GM08714 (cell line): ENCODE results near the gene CROCC2.

Source experiments
- H3K4me3 ChIP-seq: fragments of 200-500 bp; sonication (Bioruptor generic); 2 replicates; pipeline ENCODE4 v1.5.1; 2014; ENCODE audit warnings: mild to moderate bottlenecking, low read length, inconsistent platforms
- ZNF274 ChIP-seq: IDR thresholded peaks from 2 replicates; pipeline ENCODE4 v1.6.1; 2012; ENCODE audit warnings: mild to moderate bottlenecking, low read depth, low read length

The CROCC2 gene

DNA sequence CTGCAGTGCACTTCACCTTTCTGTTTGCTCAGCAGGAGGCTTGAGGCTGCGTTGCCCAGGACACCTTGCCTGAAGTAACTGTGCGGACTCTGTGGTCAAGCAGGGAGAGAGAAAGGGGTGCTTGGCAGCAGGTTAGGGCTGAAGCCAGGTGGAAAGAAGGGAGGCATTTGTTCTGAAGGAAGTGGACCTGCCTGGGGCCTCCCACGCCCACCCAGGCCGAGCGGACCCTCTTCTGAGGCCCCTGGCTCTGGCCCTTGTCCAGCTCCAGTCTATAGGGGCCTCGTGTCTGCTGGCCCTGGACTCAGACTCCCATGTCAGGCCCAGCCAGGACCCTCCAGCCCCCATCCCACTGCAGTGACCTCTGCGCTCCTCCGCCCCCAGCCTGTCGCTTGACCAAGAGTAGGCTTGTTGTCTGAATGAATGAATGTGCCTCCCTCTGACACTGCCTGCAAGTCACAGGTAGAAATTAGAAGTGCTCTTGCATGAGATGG, 94.7 kb downstream of the CROCC2 start:
- no peak overlapping the region for H3K4me3 ChIP-seq
- TF ChIP-seq ZNF274, result no peak

DNA sequence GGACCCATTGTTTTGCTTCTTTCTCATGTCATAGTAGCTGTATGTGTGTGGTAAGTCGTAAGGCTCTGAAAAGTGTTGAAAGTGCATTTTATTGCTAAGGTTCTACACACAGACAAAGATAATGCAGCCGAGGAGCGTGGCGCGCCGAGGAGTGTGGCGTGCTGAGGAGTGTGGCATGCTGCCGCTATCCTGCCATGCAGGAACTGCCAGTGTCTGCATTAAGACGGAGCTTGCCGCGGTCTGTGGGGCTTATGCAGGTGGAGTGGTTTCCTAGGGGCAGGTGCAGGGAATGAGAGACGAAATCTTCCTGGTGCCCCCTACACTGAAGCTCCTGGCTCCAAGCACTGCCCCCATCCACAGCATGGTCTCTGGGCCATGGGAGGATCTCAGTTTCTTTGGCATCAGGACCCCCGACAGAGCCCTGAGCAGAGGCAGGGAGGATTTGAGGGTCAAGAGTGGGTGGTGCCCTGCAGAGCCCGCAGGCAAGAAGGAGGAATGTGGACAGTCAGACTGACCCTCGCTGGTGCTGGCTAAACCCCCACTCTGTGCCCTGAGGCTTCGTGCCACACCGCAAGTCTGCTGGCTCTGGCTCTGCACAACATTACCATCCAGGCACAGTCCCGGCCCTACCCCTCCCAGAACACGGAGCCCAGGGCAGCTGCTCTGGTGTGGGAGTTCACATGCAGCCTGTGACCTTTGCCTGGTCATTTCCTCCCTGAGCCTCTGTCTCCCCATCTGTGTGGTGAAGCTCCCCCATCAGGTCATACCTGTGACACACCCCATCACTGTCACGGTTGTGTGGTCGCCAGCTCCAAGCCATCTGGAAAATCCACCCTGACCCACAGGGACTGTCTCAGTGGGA, 95.5 kb downstream of the CROCC2 start:
- no peak overlapping the region for H3K4me3 ChIP-seq
- no peak for TF ChIP-seq ZNF274

DNA sequence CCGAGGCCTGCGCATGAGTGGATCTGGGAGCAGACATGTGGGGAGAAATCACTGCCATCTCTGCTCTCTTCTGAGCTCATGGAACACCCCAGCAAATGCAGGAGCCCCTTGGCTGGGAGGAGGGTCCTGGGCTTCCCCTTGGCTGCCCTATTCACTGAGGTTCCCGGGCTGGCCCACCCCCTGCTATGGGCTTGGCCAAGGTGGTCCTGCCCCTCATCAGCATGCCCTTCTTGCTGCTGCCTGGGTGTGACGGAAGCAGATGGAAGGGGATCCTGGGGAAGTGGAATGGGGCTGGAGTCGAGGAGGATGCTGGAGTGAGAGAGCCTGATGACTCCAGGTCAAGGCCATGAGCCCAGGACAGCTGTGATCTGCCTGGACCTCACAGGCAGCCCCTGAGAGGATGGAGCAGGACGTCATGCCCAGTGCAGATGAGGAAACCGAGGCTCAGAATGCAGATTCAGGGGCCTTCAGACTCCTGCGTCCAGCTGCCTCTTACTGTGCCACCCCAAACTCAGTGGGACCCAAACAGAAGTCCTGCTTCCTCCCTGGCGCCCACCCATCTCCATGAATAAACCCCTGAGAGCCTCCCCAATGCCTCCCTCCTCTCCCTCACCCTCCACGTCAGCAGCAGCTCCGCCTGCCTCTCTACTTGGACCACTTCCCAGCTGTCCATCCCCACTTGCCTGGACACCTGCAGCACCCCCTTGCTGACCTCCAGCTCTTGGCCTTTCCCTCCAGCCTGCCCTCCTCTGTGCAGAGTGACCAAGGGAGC, 96.3 kb downstream of the CROCC2 start:
- no peak overlapping the region for H3K4me3 ChIP-seq
- TF ChIP-seq ZNF274, result no peak

DNA sequence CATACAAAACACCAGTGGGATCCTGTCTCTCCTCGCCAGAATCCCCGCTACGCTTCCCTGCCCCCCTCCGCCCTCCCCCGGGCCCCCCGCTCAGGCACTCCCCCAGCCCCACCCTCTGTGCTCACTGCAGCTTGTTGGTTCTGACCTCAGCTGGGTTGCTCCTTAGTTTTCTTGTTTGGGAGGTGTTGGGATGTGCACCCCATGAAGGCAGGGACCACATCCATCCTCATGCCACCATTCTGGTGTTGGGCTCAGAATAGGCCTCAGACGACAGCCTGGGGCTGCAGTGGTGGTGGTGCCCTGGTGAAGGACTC, 96.9 kb downstream of the CROCC2 start:
- TF ChIP-seq ZNF274, result no peak
- H3K4me3 ChIP-seq, result no peak overlapping the region

DNA sequence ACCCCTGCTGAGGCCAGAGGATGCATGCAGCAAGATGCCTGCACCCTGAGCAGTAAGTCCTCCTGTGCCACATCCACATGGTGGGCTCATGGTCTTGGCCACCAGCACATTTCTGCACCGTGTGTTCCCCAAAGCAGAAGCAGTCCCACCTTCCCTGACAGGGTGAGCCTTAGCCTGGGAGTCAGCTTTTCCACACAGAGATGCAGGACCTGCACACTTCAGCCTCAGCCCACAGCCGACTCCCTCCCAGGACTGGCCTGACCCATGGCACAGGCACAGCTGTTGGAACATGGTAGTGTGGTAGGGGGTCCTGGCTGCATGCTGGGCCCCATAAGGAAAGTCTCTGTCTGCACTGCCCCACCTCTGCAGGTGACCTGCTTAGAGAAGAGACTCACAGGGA, 97.2 kb downstream of the CROCC2 start:
- TF ChIP-seq ZNF274, result no peak
- no peak overlapping the region for H3K4me3 ChIP-seq

DNA sequence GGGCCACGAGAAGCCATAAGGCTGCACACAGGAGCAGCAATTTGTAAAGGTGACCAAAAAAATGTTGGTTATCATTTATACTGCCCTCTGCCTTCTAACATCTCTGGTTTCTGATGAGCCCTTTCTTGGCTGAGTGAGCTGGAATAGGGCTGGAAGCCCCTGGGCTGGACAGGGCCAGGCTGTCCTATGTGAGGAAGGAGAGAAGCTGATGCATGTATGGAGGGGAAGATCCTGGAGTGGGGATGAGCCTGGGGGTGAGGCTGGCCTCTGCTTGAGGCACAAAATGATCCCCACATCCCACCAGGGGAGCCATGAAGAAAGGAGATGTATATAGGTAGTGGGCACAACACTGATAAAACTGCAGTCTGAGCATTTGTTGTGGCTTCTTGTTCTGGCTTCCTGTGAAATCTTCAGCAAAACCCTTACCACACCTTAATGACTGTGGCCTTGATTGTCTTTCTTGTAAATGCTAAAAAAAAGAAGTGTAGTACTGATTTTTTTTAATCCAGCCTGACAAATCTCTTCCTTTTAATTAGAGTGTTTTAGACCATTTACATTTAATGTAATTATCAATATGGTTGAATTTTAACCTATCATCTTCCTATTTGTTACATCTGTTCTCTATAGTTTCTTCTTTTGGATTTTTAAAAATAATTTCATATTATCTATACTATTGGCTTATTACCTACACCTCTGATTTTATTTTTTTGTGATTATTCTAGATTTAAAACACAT, 97.9 kb downstream of the CROCC2 start:
- H3K4me3 ChIP-seq, result no peak overlapping the region
- TF ChIP-seq ZNF274, result no peak

DNA sequence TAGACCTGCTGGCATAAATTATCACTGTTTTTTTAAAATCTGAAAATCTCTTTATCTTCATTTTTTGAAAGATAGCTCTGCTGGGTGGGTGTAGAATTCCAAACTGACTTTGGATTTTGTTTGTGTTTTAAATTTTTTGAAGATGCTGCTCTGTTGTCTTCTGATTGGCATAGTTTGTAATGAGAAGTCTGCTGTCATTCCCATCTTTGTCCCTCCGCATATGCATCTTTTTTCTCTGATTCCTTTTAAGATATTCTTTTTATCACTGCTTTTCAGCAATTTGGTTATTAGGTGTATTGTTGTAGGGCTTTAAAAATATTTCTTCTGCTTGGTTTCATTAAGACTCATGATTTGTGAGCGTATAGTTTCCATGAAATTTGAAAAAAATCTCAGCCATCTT, 99.4 kb downstream of the CROCC2 start:
- no peak overlapping the region for H3K4me3 ChIP-seq
- no peak for TF ChIP-seq ZNF274

DNA sequence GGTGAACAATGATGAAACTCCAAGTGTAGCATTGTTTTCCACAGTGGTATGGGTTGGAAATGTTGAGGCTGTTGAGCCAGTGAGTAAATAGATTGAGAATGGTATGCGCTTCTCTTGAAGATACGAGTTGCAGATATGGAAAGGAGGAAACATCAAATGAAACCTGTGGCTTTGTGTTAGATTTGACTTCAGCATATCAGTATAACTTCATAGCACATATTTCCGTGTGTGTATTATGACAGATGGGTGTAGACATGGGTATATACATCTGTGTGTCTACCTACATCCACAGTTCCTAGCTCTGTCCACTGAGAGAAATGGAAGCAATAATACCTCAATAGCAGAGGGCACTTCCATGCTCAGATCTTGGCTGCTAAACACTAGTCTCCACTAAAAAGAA, 100.3 kb downstream of the CROCC2 start:
- TF ChIP-seq ZNF274, result no peak
- no peak overlapping the region for H3K4me3 ChIP-seq

DNA sequence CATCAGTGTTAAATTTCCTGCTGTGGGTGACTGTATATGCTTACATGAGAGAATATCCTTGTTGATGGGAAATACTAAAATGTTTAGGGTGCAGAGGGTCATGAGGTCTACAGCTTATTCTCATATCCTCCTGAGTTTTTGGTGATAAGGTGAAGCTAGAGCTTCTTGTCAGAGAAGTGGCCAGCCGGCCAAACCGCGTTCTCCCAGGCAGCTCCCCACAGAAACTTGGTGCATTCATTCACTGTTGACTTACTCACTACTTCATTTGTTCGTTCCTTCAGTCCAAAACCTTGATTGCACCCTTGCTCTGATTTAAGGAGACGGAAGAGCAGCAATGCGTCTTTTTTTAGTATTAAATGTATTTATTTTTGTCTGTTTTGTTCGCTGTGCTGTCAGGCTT, 101.0 kb downstream of the CROCC2 start:
- no peak overlapping the region for H3K4me3 ChIP-seq
- TF ChIP-seq ZNF274, result no peak

DNA sequence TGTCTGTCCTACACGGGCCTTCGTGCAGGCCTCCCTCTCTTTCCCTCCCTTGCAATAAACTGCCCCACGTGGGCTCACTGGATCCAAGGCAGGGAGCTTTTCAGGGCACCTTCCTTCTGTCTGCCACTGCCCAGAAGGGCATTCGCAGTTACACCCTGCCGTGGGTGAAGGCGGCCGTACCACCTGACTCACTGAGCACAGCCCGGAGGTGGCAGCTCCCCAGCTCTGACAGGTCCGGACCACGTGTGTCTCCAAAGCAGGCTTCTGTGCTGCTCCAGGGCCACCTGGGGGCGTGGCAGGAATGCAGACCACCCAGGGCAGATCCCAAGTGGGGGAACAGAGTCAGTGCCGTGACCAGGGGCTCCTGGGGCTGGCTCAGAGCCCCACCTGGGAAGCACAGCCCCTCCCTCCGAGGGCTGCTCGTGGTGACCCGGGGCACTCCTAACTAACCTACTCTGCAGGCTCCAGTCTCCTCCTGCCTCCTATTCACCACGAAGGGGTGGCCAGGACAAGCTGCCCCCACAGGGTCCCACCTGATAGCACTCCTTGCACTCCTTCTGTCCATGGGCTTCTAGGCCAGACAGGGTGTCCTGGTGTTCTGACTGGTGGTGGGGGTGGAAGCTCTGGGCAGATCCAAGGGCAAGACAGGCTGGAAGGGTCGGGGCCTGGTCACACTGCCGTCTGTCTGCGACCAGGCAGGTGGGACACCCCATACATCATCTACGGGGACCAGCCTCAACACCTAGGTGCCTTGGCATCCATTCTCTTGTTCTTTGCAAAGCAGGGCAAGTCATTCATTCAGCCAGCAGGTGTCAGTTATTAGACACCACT, 102.0 kb downstream of the CROCC2 start:
- TF ChIP-seq ZNF274, result no peak

DNA sequence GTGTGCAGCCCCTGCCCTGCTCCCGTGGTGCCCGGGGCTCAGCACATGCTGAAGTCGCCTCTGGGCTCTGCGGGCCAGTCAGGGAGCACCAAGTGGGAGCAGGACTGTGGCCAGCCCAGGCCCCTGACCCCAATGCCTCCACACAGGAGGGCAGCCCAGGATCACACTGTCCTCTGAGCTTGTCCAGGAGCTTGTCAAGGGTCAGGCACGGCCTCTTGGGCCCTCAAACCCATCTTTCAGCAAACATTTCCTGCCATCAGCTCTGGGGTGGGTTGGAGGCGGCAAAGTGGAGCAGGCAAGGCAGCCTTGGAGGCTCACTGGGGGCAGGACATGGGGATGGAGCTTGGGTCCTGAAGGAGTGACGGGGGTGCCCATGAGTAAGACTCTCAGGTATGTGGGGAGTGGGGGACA, 102.6 kb downstream of the CROCC2 start:
- no peak for TF ChIP-seq ZNF274
- no peak overlapping the region for H3K4me3 ChIP-seq

More for the DNA sequence above, 102.0 kb downstream of the CROCC2 start:
- no peak overlapping the region for H3K4me3 ChIP-seq

DNA sequence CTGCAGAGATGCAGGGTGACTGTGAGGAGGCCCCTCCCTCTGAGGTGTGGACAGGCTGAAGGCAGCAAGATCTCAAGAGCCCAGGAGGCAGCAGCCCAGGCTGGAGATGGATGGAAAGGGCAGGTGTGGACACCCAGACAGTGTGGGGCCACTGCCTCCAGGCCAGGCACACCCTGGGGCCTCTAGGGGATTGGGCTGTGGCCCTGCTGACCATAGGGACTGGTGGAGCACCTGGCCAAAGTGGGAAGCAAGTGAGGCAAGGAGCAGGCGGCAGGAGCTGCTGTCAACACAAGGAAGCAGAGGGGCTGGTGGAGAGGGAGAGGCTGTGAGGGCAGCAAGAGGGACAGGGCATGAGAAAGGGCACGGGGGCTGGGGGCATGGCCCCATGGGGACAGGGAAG, 103.1 kb downstream of the CROCC2 start:
- no peak overlapping the region for H3K4me3 ChIP-seq
- TF ChIP-seq ZNF274, result no peak

DNA sequence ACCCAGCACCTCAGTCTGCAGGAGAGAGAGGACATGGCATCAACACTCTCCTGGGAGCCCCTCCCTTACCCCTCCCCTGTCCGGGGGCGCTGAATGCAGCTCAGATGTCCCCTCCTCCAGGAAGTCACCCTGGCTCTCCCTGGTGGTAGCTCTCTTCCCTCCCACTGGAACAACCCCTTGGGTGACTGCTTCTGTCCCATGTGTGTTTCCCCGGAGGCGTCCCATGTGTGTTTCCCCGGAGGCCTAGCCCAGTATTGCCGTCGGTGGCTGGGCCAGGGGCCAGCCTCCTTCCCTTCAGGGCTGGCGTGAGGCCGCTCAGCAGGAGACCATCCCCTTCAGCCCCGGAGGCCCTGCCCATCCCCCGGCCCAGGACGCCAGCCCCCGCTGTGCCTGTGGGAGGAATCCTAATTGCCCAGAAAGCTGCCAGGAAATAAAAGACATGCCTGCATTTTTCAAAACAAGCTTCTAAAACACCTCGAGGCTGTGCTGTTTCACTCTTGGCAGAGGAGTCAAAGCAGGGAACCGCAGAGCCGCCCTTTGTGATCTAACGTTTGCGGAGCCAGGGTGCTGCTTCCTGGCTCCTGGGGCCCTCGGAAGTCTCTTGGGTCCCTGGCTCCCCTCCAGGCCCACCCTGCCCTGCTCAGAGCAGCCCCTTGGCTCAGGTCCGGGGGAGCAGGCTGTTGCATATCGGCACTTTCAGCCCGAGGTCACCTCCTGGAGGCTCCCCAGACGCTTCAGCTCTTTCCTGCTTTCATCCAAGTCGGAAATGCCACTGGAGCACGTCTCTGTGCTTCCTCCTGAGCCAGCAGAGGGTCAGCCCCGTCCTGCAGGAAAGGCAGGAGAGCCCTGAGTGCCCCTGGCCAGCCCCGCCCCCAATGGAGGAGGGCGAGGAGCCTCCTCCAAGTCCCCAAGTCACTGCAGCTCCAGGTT, 103.7 kb downstream of the CROCC2 start:
- H3K4me3 ChIP-seq, result no peak overlapping the region
- TF ChIP-seq ZNF274, result no peak
